ENCODE measurements around the gene MYMK. TPM values are rescaled to one million over a fixed set of nuclear protein-coding genes. Genes with fewer than 3 reads are reported as not detected.

Gene MYMK
- total RNA-seq, 1 donor from 2014 or later = not detected

DNA sequence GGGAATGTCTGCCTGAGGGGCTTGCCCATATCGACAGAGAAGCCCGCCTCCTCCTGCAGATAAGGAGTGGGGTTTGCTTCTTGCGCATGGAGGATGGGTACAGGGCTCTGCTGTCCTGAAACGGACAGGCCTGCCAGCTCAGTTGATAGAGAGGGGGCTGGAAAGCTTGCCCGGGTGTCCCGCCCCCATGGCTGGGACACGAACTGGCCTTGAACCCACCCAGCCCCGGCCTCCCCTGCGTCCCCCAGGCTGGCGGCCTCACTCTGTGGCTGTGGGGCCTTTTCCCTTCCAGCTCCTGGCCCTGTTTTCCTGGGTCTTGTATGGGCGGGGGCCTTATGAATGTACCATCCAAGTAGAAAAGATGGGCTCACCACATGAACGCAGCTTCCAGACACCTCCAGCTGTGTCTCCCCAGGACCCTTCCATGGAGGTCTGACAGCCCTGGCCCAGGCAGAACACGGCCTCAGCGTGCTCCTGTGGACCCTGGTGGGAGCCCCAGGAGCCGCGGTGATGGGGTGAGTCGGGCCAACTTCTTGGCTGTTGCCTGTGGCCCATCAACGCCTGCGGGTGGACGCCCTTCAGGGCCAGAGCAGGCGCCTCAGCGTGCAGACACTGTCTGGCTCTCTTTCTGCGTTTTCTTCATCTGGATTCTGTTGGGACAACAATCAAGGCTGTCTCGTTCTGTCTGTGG, 30.0 kb downstream of the MYMK start:
- Histone ChIP-seq H3K36me3 (no peaks in the 10 kb centered on the region), H3K27me3 (no peaks in the 10 kb centered on the region), H3K27ac (no peak overlapping the region), H3K4me3 (no peak overlapping the region), H3K9me3 (no peaks in the 10 kb centered on the region), H3K4me1 (peaks cover 26% of the 10 kb centered on the region)
- DNase-seq (no peak), ATAC-seq (no peak)
- intact Hi-C loops (cut with DNase I) = no loop called here
- TF ChIP-seq, protein P1, sequence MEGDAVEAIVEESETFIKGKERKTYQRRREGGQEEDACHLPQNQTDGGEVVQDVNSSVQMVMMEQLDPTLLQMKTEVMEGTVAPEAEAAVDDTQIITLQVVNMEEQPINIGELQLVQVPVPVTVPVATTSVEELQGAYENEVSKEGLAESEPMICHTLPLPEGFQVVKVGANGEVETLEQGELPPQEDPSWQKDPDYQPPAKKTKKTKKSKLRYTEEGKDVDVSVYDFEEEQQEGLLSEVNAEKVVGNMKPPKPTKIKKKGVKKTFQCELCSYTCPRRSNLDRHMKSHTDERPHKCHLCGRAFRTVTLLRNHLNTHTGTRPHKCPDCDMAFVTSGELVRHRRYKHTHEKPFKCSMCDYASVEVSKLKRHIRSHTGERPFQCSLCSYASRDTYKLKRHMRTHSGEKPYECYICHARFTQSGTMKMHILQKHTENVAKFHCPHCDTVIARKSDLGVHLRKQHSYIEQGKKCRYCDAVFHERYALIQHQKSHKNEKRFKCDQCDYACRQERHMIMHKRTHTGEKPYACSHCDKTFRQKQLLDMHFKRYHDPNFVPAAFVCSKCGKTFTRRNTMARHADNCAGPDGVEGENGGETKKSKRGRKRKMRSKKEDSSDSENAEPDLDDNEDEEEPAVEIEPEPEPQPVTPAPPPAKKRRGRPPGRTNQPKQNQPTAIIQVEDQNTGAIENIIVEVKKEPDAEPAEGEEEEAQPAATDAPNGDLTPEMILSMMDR (IDR thresholded peaks at IDR 0.05) = no peak

DNA sequence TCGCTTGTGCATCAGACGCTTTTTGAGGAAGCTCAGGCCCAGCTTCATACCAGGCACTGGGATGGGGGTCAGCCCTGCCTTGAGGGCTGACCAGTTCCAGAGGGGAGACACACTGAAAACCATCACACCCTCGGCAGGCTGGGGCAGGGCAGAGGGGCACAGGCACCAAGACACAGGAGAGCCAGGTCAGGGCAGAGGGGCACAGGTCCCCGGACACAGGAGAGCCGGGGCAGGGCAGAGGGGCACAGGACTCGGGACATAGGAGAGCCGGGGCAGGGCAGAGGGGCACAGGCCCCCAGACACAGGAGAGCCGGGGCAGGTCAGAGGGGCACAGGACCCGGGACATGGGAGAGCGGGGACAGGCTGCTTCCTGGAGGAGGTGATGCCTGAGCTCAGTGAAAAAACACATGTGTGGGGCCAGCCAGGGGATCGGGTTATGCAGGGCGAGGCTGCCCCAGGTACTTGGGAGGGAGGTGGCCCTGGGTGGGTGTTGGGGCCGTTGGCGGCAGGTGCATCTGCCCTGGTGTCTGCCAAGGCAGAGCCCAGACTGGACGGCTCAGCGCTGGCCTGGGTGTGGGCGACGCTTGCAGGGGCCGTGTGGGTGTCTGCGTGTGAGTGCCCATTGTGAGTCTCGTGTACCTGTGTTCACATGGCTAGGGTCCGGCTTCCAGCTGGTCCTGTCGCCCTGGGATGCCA, 30.8 kb downstream of the MYMK start:
- Histone ChIP-seq H3K36me3 (no peaks in the 10 kb centered on the region), H3K4me3 (no peak overlapping the region), H3K27ac (no peak overlapping the region), H3K27me3 (no peaks in the 10 kb centered on the region), H3K4me1 (peaks cover 26% of the 10 kb centered on the region), H3K9me3 (no peaks in the 10 kb centered on the region)
- intact Hi-C loops (cut with DNase I) = no loop called here
- DNase-seq (no peak), ATAC-seq (no peak)
- TF ChIP-seq, protein P1 (IDR thresholded peaks at IDR 0.05) = no peak

- Histone ChIP-seq H3K9me3 (no peaks in the 10 kb centered on the region), H3K36me3 (no peaks in the 10 kb centered on the region), H3K27me3 (no peaks in the 10 kb centered on the region), H3K27ac (peak overlapping the region; percentile 73), H3K4me3 (no peak overlapping the region), H3K4me1 (peaks cover 21% of the 10 kb centered on the region)
- no peak for DNase-seq
- no peak for ATAC-seq
- intact Hi-C loops (cut with DNase I) = no loop called here
- TF ChIP-seq, protein P1 (IDR thresholded peaks at IDR 0.05) = no peak
Observed at GRCh38 chr9:133493428-133493827, 31.3 kb downstream of the MYMK start.

DNA sequence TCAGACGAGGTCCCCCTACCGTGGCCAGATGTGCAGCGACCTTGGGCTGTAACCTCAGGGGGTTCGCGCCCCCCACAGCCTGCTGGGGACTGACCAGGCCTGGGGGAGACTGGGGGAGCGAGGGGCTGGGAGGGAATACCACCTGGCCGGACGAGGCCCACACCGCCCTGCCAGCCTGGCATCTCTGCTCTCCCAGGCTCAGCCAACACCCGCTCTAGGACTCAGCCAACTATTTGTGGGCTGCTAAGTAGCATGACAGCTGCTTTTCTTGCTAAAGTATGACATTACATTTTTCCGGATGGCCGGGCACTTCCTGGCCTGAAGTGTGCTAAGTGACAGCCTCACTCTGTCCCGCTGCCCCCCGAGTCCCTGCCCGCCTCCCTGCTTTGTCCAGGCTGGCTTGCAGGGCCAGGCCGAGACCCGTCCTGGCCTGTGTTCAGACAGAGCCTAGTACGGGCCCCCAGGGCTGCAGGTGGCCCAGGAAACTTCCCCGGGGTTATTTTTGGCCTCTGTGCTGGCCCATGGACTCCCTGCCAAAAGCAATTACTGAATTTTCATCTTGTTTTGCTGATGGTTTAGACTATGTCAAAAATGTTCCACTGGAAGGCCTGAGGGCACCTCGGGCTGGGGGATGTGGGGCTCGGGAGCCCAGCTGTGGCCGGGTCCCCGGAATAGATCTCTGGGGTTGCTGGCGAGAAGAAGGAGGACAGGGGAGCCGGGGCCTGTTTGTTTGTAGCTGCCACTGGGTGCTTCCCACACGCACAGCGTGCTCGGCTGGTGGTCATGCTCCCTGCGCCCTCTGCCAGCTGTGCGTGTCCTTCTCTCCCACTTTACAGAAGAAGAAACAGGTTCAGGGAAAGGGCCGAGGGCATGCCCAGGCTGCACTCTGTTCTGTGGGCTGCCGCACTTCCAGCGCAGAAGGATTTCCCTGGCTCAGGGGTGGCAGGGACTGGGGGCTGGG, 32.4 kb downstream of the MYMK start:
- intact Hi-C loops (cut with DNase I) = no loop called here
- DNase-seq (no peak), ATAC-seq (peak; percentile 10)
- Histone ChIP-seq H3K27ac (peak overlapping the region; percentile 73), H3K4me3 (no peak overlapping the region), H3K9me3 (no peaks in the 10 kb centered on the region), H3K27me3 (no peaks in the 10 kb centered on the region), H3K4me1 (peaks cover 16% of the 10 kb centered on the region), H3K36me3 (no peaks in the 10 kb centered on the region)
- TF ChIP-seq, protein P1 (IDR thresholded peaks at IDR 0.05) = no peak

GRCh38 chr9:133491656-133491925, 33.2 kb downstream of the MYMK start:
- Histone ChIP-seq H3K27me3 (no peaks in the 10 kb centered on the region), H3K9me3 (no peaks in the 10 kb centered on the region), H3K27ac (peak overlapping the region; percentile 73), H3K36me3 (no peaks in the 10 kb centered on the region), H3K4me1 (peaks cover 16% of the 10 kb centered on the region), H3K4me3 (no peak overlapping the region)
- intact Hi-C loops (cut with DNase I) = no loop called here
- TF ChIP-seq, protein P1 (IDR thresholded peaks at IDR 0.05) = no peak
- ATAC-seq (no peak), DNase-seq (no peak)
